GM19351 (cell line): ENCODE measurements around the gene C1QL1.

ENCODE experiments used
- ATAC-seq: cut with Tn5 transposase; IDR thresholded peaks from one replicate; pipeline ENCODE4 v1.9.1; 2021; ENCODE audit warnings: mild to moderate bottlenecking, moderate library complexity; ENCODE audit not compliant: unreplicated experiment

C1QL1 gene

GRCh38 chr17:44989552-44990138, 21.5 kb upstream of the C1QL1 start:
- no peak for ATAC-seq

- ATAC-seq, result no peak
These were observed 20.2 kb upstream of the C1QL1 start for GRCh38 chr17:44988044-44988942.

GRCh38 chr17:44983563-44983962, 15.5 kb upstream of the C1QL1 start:
- no peak for ATAC-seq

GRCh38 chr17:44982113-44982702, 14.1 kb upstream of the C1QL1 start:
- no peak for ATAC-seq

- ATAC-seq, result no peak
These were observed 13.3 kb upstream of the C1QL1 start for GRCh38 chr17:44981221-44981968.

- no peak for ATAC-seq
These were observed 11.4 kb upstream of the C1QL1 start for GRCh38 chr17:44979426-44979995.

GRCh38 chr17:44978807-44979206, 10.7 kb upstream of the C1QL1 start:
- no peak for ATAC-seq

- ATAC-seq, result no peak
These were observed 9.9 kb upstream of the C1QL1 start for GRCh38 chr17:44977814-44978550.

GRCh38 chr17:44977065-44977464, 9.0 kb upstream of the C1QL1 start:
- ATAC-seq, result no peak

GRCh38 chr17:44976206-44976605, 8.1 kb upstream of the C1QL1 start:
- no peak for ATAC-seq

- ATAC-seq, result no peak
These were observed 4.8 kb upstream of the C1QL1 start for GRCh38 chr17:44972953-44973352.

GRCh38 chr17:44971776-44972483, 3.8 kb upstream of the C1QL1 start:
- no peak for ATAC-seq

- ATAC-seq, result no peak
These were observed 2.1 kb upstream of the C1QL1 start for GRCh38 chr17:44970136-44970741.

- ATAC-seq, result no peak
These were observed 1.2 kb upstream of the C1QL1 start for GRCh38 chr17:44969144-44969780.

- ATAC-seq, result no peak
These were observed 237 bp downstream of the C1QL1 start for GRCh38 chr17:44967907-44968224.

- no peak for ATAC-seq
These were observed 837 bp downstream of the C1QL1 start for GRCh38 chr17:44967026-44967906.

- ATAC-seq, result no peak
These were observed 1.6 kb downstream of the C1QL1 start for GRCh38 chr17:44966348-44967025.
